Inflammatory macrophage (primary cell): Measurements from ENCODE around the gene LDLRAD4.

Experiments
- DNase-seq, 2 donors: peaks; one replicate each; pipeline ENCODE4 v3.0.0-alpha.2; 2020 to 2022

LDLRAD4 gene

GRCh38 chr18:13558790-13559189, 340.2 kb downstream of the LDLRAD4 start:
- DNase-seq = no peak

DNA sequence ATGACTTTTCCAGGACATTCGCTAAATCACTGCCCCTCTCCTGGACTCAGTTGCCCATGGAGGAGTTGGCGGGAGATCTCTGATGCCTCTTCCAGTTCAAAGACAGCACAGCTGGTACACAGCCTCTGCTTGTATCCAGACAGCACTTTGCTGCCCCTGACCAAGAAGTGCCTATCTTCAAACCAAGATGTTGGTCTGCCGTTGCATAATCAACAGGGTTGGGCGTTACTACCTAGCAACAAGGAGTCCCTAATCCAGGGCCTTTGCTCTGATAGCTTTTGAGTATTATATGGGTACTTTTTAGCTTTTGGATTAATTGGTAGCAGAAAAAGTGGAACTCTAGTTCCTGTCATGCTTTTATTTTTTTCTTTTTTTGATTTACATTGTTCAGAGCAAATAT, 341.2 kb downstream of the LDLRAD4 start:
- no peak for DNase-seq

GRCh38 chr18:13560306-13560705, 341.7 kb downstream of the LDLRAD4 start:
- no peak for DNase-seq

DNA sequence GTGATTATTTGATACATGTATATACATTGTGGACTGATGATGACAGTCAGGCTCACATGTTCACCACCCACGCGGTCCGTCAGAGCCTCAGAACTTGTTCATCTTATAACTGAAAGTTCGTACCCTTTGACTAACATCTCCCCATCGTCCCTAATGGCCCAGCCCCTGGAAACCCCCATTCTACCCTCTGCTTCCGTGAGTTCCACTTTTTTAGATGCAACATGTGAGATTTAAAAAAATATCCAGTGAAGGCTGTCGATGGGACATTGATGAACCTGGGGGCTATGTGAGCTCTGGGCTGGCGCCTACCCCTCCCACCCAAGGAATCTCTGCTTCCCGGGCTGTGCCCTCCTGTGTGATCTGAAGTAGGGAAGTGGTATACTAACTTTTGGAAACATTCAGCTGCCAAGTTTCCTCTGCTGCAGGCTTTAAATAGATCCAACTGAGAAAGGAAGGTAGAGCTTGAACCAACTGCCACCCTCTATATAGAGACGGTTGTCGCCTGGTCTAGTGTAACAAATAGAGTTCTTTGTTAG, 344.0 kb downstream of the LDLRAD4 start:
- DNase-seq = peak; percentile 86 to 94

DNA sequence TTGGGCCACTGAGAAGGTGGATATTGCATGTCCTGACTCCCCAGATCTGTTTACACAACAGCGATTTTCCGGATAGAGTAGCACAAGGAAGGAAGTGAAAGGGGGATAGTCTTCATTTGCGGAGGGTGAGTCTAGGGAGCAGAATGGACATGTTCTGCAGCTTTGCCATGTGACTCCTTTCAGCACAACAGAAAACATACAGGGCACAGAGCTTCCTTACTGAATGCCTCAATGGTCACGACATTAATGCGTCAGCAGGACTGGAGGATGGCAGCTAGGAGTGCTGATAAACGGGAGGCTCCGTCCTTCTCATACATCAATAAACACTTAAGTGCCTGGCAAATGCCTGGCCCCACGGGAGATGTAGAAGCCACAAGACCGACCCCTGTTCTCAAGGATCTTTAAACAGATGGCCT, 344.8 kb downstream of the LDLRAD4 start:
- DNase-seq = peak; percentile 83 to 91

DNA sequence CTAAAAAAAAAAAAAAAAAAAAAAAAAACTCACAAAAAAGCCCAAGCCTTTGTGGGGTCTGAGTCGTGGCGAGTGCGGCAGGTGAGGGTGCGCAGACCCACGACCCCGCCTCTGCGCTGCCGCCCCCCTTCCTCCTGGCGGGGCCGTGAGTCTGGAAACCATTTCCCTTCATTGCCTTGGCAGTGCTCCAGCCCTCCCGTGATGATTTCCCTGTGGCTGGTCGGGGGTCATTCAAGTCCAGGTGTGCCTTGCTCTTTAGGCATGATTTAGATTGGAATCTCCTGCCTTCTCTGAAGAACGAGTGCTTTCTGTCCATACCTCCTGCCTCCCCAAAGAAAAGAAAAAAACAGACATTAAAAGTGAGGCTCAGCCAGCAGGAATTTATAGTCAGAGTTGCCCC, 346.0 kb downstream of the LDLRAD4 start:
- DNase-seq = no peak

- no peak for DNase-seq
Measured at GRCh38 chr18:13565228-13565627, 346.7 kb downstream of the LDLRAD4 start.

GRCh38 chr18:13566941-13567746, 348.6 kb downstream of the LDLRAD4 start:
- DNase-seq = peak; percentile 94 to 99

GRCh38 chr18:13568443-13569392, 350.2 kb downstream of the LDLRAD4 start:
- DNase-seq = peak; percentile 66 to 73

DNA sequence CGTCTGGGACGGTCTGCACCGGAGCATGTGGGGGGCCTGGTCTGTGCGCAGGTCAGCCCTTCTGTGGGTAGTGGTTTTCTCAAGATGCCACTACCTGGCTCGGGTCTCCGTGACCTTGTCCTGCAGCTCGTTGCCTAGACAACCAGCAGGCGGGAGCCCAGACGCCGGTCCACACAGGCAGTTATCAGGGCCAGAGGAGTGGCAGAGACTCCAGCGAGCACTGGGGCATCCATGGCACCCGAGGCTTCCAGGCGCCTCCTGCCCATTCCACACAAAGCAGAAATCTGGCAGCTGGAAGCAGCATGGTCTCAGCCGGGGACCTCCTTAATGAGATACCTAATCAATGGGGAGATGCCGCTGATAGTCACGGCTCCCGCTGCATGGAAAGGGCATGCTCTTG, 351.7 kb downstream of the LDLRAD4 start:
- DNase-seq = no peak

GRCh38 chr18:13570856-13571495, 352.4 kb downstream of the LDLRAD4 start:
- DNase-seq = peak in 1 of 2 donors; percentile 73

DNA sequence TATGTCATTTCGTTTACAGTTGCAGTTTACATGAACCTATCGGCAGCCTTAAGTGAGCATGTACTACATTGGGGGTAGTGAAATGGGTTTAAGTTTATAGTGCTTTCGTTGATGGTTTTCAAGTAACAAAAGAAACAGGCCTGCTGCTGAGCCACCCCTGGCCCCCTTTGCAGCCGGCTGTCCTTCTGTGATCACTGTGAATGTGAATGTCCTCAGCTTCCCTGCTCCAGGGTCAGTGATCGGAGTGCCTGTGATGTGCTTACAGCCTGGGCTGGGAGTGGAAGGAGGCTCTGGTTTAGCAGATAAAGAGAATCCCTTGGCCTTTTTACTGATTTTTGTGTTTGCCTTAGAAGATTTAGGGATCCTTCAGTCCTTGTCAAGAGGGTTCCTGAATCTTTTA, 353.6 kb downstream of the LDLRAD4 start:
- DNase-seq = no peak

GRCh38 chr18:13572721-13573120, 354.2 kb downstream of the LDLRAD4 start:
- no peak for DNase-seq

DNA sequence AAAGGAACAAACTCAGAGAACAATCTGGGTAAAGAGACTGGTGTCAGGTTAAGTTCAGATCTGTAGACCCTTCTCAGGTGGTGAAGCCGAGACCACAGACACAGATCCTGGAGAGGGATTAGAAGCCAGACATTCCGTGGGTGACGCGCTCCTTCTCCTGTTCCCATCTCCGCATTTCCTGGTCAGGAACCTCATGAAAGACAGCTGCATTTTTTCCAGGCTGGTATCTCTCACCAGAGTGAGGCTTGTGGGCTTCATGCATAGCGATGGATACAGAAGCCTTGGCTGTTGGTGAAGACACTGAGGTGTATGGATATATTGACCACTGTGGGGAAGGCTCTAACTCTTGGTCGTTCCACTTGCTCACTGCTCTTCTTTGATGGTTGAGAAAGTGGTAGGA, 355.2 kb downstream of the LDLRAD4 start:
- DNase-seq = no peak

DNA sequence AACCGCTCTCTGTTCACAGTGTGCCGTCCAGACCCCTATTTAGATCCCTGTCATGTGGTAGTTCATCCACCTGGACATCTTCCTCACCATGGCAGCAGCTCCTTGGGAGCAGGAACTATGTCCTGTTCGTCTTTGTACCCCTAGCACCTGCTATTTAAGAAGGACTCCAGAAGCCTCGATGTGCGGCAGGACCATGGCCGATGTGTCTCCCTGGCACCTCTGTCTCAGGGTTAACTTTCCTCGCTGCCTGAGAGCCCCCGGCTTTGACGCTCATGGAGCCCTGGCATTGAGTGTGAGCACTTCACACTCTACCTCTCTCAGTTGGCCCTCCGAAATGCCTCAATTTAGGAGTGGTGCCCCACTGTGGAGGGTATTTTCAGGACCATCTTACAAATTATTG, 355.8 kb downstream of the LDLRAD4 start:
- DNase-seq = no peak

DNA sequence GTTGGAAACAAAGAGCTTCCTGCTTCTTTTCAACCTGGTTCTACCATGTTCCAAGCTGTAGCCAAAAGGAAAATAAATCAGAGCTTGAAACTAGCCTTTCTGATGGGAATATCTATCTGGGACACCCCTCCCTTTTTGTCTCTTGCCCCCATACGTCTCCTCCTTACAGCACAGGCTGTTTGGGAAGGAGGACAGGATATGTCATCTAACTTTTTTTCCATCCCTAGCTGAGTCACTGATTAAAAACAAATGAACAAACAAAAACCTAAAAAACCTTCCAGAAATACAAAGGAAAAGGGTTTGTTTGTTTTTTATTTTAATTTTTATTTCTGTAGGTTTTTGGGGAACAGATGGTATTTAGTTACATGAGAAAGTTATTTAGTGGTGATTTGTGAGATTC, 356.2 kb downstream of the LDLRAD4 start:
- DNase-seq = no peak

DNA sequence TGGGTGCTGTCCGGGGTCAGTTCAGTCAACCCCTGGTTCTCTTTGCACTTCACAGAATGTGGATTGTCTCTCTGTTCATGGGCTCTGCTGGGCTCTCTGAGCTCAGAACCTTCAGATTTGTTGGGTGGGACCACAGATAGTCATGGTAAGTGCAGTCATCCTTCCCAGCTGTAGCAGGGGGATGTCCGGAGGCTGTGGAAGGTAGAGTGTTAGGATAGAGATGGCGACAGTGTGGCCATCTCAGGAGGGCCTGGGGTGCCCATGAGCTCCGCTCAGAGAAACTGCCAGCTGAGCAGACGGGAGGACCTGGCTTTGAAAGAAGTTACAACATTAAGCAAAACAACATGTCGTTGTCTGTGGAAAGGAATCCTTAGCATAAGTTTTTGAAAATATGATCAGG, 358.0 kb downstream of the LDLRAD4 start:
- DNase-seq = no peak

DNA sequence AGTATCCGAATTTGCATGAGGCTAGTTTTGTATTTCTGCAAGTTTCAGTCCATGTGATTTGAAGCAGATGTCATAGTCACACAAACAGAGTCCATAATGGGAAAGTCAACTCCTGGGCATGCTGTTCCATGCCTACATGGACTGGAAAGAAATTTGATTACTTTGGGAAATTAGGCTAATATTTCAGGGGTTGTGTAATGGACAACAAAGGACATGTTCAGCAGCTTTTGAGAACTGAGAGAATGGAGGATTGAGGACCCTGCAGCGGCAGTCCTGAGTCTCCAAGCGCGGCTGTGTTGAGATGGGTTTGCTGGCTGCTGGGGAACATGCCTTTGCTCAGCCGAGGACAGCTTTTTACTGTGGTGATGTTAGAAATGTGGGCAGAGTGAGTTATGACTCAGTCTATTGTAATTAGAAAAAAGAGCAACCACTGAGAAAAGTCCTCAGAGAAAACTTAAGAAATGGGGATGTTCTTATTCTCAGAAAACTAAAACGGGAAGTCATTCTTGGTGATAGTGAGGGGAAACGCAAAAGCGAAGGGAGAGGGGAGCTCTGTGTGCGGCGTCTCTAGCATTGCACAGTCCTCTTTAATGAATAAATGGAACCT, 358.6 kb downstream of the LDLRAD4 start:
- peak; percentile 85 to 94 for DNase-seq

- DNase-seq = peak; percentile 35 to 58
Measured at GRCh38 chr18:13577781-13578180, 359.2 kb downstream of the LDLRAD4 start.

GRCh38 chr18:13578400-13578799, 359.8 kb downstream of the LDLRAD4 start:
- DNase-seq = no peak

DNA sequence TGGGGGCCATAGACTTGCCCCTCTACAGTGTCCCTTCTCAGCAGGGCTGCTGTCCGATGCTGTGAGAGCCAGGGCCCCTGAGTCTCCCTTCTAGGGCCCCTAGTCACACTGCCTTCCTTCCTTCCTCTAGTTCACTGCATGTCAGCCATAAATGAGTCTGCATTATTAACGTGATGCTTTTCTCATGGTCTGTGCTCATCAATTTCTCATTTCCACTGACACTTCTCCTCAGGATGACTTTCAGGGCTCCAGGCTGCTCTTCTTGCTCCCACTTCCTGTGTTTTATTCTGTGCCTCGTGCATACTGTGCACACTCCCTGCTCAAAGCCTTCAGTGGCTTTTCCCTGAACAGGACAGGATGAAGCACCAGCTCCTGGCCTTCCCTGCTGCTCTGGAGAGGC, 361.3 kb downstream of the LDLRAD4 start:
- peak; percentile 76 to 81 for DNase-seq

DNA sequence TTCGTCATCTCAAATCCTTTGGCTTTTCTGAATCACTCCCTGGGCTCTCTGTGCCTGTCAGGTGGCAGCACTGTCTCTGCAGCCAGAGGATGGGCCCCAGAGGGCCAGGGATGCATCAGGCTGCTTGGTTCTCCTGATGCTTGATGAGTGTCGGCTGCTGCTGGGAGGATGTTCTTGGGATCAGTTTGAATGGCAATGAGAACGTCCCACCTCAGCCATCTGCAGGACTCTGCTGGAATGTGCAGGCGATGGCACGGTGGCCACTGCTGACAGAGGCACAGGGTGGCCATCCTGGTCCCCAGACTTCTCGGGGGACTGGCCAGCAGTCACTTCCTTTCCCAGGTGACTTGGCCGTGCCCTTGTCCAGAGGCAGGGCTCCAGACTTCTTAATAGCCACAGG, 361.8 kb downstream of the LDLRAD4 start:
- no peak for DNase-seq
